ENCODE results near the gene AARSD1. TPM values are rescaled to one million over a fixed set of nuclear protein-coding genes. Genes with fewer than 3 reads are reported as not detected.
"Not testable (repeated sequence)": the region's sequence is repeated elsewhere in the genome, so short reads cannot be mapped to it uniquely, and the experiment has no call there.

AARSD1 gene
- total RNA-seq, 4 donors from 2014 or later = 10.9 to 39.5 (median 26.3) TPM

DNA sequence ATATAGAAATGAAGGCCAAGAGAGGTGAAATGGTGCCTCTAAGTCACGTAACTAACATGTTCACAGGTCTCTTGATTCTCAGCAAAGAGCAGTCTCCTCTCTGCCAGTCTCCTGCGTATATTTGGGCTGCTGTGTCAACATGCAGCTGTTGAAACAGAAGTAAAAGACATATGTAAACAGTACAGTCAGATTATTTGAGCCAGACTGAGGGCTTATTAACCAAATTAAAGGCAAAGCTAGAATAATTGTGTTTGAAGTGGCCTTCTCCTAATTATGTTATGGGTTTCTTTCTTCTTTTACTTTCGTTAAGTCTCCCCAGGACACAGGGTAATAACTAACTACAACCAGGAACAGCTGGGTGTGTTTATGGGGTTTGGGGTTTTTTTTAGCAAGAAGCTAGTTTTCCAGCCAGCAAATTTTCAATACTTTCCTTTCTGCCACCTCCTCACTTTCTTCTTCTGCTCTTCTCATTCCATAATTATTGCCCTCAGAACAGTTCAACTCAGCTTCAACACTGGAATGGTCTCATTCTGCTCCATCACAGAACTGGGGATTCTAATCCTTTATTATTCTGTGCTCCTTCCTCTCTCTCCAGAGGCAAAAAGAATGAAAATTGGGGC lies 45.2 kb downstream of the AARSD1 start:
- no peak for TF ChIP-seq POLR2A (IDR thresholded peaks at IDR 0.05)
- TF ChIP-seq, protein P1, sequence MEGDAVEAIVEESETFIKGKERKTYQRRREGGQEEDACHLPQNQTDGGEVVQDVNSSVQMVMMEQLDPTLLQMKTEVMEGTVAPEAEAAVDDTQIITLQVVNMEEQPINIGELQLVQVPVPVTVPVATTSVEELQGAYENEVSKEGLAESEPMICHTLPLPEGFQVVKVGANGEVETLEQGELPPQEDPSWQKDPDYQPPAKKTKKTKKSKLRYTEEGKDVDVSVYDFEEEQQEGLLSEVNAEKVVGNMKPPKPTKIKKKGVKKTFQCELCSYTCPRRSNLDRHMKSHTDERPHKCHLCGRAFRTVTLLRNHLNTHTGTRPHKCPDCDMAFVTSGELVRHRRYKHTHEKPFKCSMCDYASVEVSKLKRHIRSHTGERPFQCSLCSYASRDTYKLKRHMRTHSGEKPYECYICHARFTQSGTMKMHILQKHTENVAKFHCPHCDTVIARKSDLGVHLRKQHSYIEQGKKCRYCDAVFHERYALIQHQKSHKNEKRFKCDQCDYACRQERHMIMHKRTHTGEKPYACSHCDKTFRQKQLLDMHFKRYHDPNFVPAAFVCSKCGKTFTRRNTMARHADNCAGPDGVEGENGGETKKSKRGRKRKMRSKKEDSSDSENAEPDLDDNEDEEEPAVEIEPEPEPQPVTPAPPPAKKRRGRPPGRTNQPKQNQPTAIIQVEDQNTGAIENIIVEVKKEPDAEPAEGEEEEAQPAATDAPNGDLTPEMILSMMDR (IDR thresholded peaks at IDR 0.05) = no peak
- no peak for TF ChIP-seq EP300 (IDR thresholded peaks at IDR 0.05)
- no peak for TF ChIP-seq POLR2AphosphoS5 (IDR thresholded peaks at IDR 0.05)
- Histone ChIP-seq H3K9me3 (no peaks in the 10 kb centered on the region), H3K4me3 (no peak overlapping the region), H3K4me1 (peaks cover 0 to 50% (median 0%) of the 10 kb centered on the region in 3 donors), H3K27me3 (no peaks in the 10 kb centered on the region), H3K36me3 (no peaks in the 10 kb centered on the region), H3K27ac (peak overlapping the region in 2 of 4 donors; percentile 26 to 39)
- no peak for ATAC-seq
- WGBS, 2 donors (ENCODE audit: low coverage in 1 of 2) = 21 to 52% methylated on average over 3 of the region's 3 CpGs

DNA sequence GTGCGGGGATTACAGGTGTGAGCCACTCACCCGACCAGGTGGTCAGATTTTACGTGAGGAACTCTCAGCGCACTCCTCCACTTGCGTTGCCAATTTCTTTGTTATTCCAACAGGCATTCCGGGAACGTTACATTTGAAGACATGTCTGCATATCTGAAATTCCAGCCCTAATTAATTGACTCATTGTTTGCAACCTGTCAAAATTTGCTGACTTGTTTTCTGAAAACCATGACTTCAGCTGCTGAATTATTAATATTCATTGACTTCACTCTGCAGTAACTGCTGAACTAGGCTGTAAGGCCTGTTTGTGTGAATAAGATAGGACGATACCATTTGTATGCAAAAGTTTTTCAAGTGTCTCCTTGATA lies 47.0 kb downstream of the AARSD1 start:
- no peaks in the 10 kb centered on the region for H3K36me3 ChIP-seq
- H3K4me3 ChIP-seq = no peak overlapping the region
- no peak overlapping the region for H3K27ac ChIP-seq
- peaks cover 0 to 35% (median 0%) of the 10 kb centered on the region in 3 donors for H3K4me1 ChIP-seq
- no peaks in the 10 kb centered on the region for H3K27me3 ChIP-seq
- H3K9me3 ChIP-seq = no peaks in the 10 kb centered on the region
- TF ChIP-seq POLR2AphosphoS5 (IDR thresholded peaks at IDR 0.05) (no peak), EP300 (IDR thresholded peaks at IDR 0.05) (no peak), POLR2A (IDR thresholded peaks at IDR 0.05) (no peak)
- TF ChIP-seq, protein P1 (IDR thresholded peaks at IDR 0.05) = no peak
- WGBS, 2 donors (ENCODE audit: low coverage in 1 of 2) = 81 to 82% methylated on average over 5 to 7 of the region's 8 CpGs
- ATAC-seq = no peak

DNA sequence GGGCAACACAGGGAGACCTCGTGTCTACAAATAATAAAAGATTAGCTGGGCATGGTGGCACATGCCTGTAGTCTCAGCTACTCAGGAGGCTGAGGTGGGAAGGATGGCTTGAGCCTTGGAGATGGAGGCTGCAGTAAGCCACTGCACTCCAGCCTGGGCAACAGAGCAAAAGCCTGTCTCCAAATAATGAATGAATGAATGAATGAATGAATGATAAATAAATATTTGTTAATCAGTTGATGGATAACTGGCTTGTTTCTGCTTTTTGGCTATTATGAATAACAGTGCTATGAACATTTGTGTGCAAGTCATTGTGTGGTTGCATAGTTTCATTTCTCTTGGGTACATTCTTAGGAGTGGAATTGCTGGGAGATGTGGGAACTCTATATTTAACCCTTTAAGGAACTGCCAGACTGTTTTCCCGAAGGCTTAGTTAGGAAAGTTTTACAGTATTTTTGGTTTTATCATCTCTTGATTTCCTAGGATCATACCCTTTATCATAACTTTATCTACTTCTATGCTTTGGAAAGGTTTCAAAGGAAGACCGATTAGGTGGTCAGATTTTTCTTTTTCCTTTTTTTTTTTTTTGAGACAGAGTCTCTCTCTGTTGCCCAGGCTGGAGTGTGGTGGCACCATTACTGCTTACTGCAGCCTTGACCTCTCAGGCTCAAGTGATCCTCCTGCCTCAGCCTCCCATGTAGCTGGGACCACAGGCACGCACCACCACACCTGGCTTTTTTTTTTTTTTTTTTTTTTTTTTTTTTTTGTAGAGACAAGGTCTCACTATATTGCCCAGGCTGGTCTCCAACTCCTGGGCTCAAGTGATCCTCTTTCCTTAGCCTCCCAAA lies 47.6 kb downstream of the AARSD1 start:
- H3K4me3 ChIP-seq, H3K27me3 ChIP-seq, ATAC-seq, H3K9me3 ChIP-seq, H3K27ac ChIP-seq, H3K36me3 ChIP-seq: not testable (repeated sequence)
- H3K4me1 ChIP-seq = peaks cover 0 to 29% (median 0%) of the 10 kb centered on the region in 3 donors
- 76 to 88% methylated on average over 2 to 4 of the region's 4 CpGs for WGBS, 2 donors (ENCODE audit: low coverage in 1 of 2)

DNA sequence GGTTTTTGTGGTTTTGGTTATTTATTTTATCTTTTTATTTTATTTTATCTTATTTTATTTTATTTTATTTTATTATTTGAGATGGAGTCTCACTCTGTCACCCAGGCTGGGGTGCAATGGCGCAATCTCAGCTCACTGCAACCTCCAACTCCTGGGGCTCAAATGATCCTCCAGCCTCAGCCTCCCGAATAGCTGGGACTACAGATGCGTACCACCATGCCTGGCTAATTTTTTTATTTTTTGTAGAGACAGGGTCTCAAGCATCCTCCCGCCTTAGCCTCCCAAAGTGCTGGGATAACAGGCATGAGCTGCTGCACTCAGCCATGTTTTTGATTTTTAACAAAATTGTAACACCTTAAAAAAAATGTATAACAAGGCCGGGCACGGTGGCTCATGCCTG lies 49.0 kb downstream of the AARSD1 start:
- H3K4me3 ChIP-seq, H3K36me3 ChIP-seq, ATAC-seq, H3K27ac ChIP-seq, H3K9me3 ChIP-seq, H3K27me3 ChIP-seq: not testable (repeated sequence)
- 97 to 100% methylated on average over 1 to 6 of the region's 6 CpGs for WGBS, 2 donors (ENCODE audit: low coverage in 1 of 2)
- H3K4me1 ChIP-seq = peaks cover 0 to 16% (median 0%) of the 10 kb centered on the region in 3 donors

DNA sequence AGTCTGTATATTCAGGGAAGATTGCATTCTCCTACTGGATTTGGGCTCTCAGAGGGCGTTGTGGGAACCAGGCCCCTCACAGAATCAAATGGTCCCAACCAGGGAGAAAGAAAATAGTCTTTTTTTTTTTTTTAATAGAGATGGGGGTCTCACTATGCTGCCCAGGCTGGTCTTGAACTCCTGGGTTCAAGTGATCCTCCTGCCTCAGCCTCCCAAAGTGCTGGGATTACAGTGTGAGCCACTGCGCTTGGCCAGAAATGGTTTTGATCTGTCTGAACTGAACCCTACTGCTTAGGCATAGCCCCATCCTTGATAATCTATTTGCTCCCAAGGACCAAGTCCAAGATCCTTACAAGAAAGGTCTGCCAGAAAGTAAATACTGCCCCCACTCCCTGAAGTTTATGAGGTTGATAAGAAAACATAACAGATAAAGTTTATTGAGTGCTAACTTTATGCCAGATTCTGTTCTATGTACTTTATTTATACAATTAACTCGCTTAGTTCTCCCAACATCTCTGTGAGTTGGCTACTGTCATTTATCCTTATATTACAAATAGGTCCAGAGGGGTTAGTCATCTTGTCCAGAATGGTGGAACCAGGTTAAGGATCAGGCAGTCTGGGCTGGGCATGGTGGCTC lies 50.2 kb downstream of the AARSD1 start:
- 58 to 80% methylated on average over 1 to 3 of the region's 3 CpGs for WGBS, 2 donors (ENCODE audit: low coverage in 1 of 2)
- Histone ChIP-seq H3K4me3 (no peak overlapping the region), H3K27ac (no peak overlapping the region), H3K4me1 (peaks cover 0 to 10% (median 0%) of the 10 kb centered on the region in 3 donors), H3K27me3 (no peaks in the 10 kb centered on the region), H3K36me3 (no peaks in the 10 kb centered on the region), H3K9me3 (no peaks in the 10 kb centered on the region)
- TF ChIP-seq, protein P1 (IDR thresholded peaks at IDR 0.05) = no peak
- no peak for TF ChIP-seq POLR2A (IDR thresholded peaks at IDR 0.05)
- TF ChIP-seq EP300 (IDR thresholded peaks at IDR 0.05) = no peak
- TF ChIP-seq POLR2AphosphoS5 (IDR thresholded peaks at IDR 0.05) = no peak
- ATAC-seq = no peak
